PC-3 (cell line): ENCODE data around the gene HSPB6.

Experiments used
- EZH2 ChIP-seq: fragments of 300-600 bp; sonication (generic); IDR thresholded peaks from one replicate; pipeline ENCODE4 v1.6.1; 2017; ENCODE audit warnings: antibody characterized with exemption, mild to moderate bottlenecking, low read length; ENCODE audit not compliant: unreplicated experiment
- EZH2phosphoT487 ChIP-seq: fragments of 300-600 bp; sonication (generic); IDR thresholded peaks from 2 replicates; pipeline ENCODE4 v1.6.1; 2018; ENCODE audit warnings: mild to moderate bottlenecking, antibody characterized with exemption, low read length, borderline replicate concordance
- TF ChIP-seq, protein P1 (sequence below): fragments of 300-600 bp; sonication (generic); conservative IDR thresholded peaks from 2 replicates; pipeline ENCODE4 v1.5.1; 2017; ENCODE audit warnings: antibody characterized with exemption, low read depth, mild to moderate bottlenecking, low read length

GRCh38 chr19:35722897-35723296 is 33.9 kb downstream of the HSPB6 start:
- TF ChIP-seq, protein P1, sequence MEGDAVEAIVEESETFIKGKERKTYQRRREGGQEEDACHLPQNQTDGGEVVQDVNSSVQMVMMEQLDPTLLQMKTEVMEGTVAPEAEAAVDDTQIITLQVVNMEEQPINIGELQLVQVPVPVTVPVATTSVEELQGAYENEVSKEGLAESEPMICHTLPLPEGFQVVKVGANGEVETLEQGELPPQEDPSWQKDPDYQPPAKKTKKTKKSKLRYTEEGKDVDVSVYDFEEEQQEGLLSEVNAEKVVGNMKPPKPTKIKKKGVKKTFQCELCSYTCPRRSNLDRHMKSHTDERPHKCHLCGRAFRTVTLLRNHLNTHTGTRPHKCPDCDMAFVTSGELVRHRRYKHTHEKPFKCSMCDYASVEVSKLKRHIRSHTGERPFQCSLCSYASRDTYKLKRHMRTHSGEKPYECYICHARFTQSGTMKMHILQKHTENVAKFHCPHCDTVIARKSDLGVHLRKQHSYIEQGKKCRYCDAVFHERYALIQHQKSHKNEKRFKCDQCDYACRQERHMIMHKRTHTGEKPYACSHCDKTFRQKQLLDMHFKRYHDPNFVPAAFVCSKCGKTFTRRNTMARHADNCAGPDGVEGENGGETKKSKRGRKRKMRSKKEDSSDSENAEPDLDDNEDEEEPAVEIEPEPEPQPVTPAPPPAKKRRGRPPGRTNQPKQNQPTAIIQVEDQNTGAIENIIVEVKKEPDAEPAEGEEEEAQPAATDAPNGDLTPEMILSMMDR = no peak
- TF ChIP-seq EZH2phosphoT487 (no peak), EZH2 (no peak)
